H1 (cell line): ENCODE results near the gene ABCG1.

Experiments used
- EP300 ChIP-seq, 2 experiments: IDR thresholded peaks; 1 replicate in 1 of 2; 2 replicates in 1 of 2; pipeline ENCODE4 v1.6.1; 2011 to 2012; ENCODE audit warnings: low read depth in 2 of 2, low read length in 2 of 2, mild to moderate bottlenecking in 2 of 2, borderline replicate concordance in 1 of 2, inconsistent platforms in 1 of 2, moderate library complexity in 1 of 2
- KDM1A ChIP-seq: fragments of 200-600, 300-600 bp; sonication (generic); IDR thresholded peaks from 2 replicates; pipeline ENCODE4 v1.7.1; 2016; ENCODE audit warnings: mild to moderate bottlenecking, low read length, borderline replicate concordance
- POLR2A ChIP-seq, 2 experiments: IDR thresholded peaks; 1 replicate in 1 of 2; 2 replicates in 1 of 2; pipeline ENCODE4 v1.6.1; 2011; ENCODE audit warnings: low read depth in 2 of 2, low read length in 2 of 2, mild to moderate bottlenecking in 2 of 2; ENCODE audit errors: control extremely low read depth in 1 of 2
- RNF2 ChIP-seq: fragments of 200-900, 300-1000 bp; sonication (generic); IDR thresholded peaks from 2 replicates; pipeline ENCODE4 v1.7.1; 2016; ENCODE audit warnings: borderline replicate concordance, low read depth, mild to moderate bottlenecking, antibody characterized with exemption, low read length; ENCODE audit not compliant: poor library complexity, severe bottlenecking; ENCODE audit errors: missing control alignments
- TF ChIP-seq, protein P1 (sequence below), 3 experiments: IDR thresholded peaks; 1 replicate in 2 of 3; 2 replicates in 1 of 3; pipeline versions ENCODE4 v1.5.1 to v1.6.1; 2011; ENCODE audit warnings: low read length in 3 of 3, mild to moderate bottlenecking in 3 of 3, inconsistent platforms in 2 of 3, low read depth in 1 of 3, moderate library complexity in 1 of 3; ENCODE audit not compliant: insufficient read depth in 1 of 3; ENCODE audit errors: control extremely low read depth in 1 of 3

DNA sequence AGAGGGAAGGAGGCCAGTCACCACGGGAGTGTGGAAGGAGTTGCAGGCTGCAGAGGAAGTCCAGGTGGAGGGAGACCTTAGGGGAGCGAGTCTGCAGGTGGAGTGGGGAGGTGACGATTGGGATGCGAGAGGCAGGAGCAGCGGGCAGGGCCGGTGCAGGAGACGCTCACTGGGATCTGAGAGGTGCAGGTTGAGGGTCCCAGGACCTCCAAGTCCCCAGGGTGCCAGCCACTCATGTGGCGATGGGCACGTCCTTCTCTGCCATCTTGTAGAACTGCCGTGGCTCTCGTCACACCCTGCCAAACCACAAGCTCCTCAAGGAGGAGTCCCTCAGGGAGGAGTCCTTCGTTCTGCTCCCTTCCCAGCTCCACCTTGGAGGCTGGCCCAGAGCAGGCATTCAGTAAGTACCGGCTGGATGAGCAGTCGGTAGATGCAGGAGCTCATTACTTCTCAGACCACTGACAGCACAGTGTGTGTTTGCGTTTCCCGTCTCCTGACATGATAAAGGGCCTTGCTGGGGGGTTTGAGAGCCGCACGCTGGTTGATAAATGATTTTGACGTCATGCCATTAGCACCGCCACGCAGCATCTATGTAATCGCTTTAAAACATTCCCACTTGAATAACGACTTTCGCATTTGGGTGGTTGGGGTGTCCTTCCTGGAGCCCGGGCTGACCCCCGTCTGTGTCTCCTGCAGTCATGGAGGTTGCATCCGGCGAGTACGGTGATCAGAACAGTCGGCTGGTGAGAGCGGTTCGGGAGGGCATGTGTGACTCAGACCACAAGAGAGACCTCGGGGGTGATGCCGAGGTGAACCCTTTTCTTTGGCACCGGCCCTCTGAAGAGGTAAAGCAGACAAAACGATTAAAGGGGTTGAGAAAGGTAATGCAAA lies 68.5 kb downstream of the ABCG1 start:
- no peak for TF ChIP-seq EP300 (IDR thresholded peaks at IDR 0.05; ENCODE audit: borderline replicate concordance in 1 of 2, low read depth in 2 of 2, low read length in 2 of 2)
- TF ChIP-seq, protein P1, sequence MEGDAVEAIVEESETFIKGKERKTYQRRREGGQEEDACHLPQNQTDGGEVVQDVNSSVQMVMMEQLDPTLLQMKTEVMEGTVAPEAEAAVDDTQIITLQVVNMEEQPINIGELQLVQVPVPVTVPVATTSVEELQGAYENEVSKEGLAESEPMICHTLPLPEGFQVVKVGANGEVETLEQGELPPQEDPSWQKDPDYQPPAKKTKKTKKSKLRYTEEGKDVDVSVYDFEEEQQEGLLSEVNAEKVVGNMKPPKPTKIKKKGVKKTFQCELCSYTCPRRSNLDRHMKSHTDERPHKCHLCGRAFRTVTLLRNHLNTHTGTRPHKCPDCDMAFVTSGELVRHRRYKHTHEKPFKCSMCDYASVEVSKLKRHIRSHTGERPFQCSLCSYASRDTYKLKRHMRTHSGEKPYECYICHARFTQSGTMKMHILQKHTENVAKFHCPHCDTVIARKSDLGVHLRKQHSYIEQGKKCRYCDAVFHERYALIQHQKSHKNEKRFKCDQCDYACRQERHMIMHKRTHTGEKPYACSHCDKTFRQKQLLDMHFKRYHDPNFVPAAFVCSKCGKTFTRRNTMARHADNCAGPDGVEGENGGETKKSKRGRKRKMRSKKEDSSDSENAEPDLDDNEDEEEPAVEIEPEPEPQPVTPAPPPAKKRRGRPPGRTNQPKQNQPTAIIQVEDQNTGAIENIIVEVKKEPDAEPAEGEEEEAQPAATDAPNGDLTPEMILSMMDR (IDR thresholded peaks at IDR 0.05; ENCODE audit: control extremely low read depth in 1 of 3, insufficient read depth in 1 of 3, low read depth in 1 of 3, low read length in 3 of 3): no peak
- TF ChIP-seq KDM1A: no peak
- TF ChIP-seq POLR2A (IDR thresholded peaks at IDR 0.05; ENCODE audit: control extremely low read depth in 1 of 2, low read depth in 2 of 2, low read length in 2 of 2): no peak
- TF ChIP-seq RNF2: no peak
